GM21529 (cell line): ENCODE data around the gene MACROD2.
"Not testable (repeated sequence)": the region's sequence is repeated elsewhere in the genome, so short reads cannot be mapped to it uniquely, and the experiment has no call there.

Experiments used
- ATAC-seq: cut with Tn5 transposase; IDR thresholded peaks from one replicate; pipeline ENCODE4 v1.9.1; 2021; ENCODE audit not compliant: unreplicated experiment

Gene MACROD2

GRCh38 chr20:15119852-15120487 lies 1124.7 kb downstream of the MACROD2 start:
- ATAC-seq = no peak

GRCh38 chr20:15122613-15123012 lies 1127.3 kb downstream of the MACROD2 start:
- ATAC-seq = no peak

- no peak for ATAC-seq
These were observed 1135.9 kb downstream of the MACROD2 start for GRCh38 chr20:15131176-15131575.

- no peak for ATAC-seq
These were observed 1143.3 kb downstream of the MACROD2 start for GRCh38 chr20:15138548-15139126.

- ATAC-seq = no peak
These were observed 1144.2 kb downstream of the MACROD2 start for GRCh38 chr20:15139522-15139921.

GRCh38 chr20:15140286-15140685 lies 1145.0 kb downstream of the MACROD2 start:
- ATAC-seq = no peak

GRCh38 chr20:15140940-15141339 lies 1145.6 kb downstream of the MACROD2 start:
- not testable (repeated sequence) for ATAC-seq

- no peak for ATAC-seq
These were observed 1146.5 kb downstream of the MACROD2 start for GRCh38 chr20:15141861-15142260.

- no peak for ATAC-seq
These were observed 1148.2 kb downstream of the MACROD2 start for GRCh38 chr20:15143478-15143877.

- no peak for ATAC-seq
These were observed 1149.6 kb downstream of the MACROD2 start for GRCh38 chr20:15144916-15145315.

- ATAC-seq = no peak
These were observed 1151.6 kb downstream of the MACROD2 start for GRCh38 chr20:15146948-15147347.

GRCh38 chr20:15154070-15154469 lies 1158.8 kb downstream of the MACROD2 start:
- ATAC-seq = no peak

- no peak for ATAC-seq
These were observed 1160.6 kb downstream of the MACROD2 start for GRCh38 chr20:15155848-15156401.

- no peak for ATAC-seq
These were observed 1163.2 kb downstream of the MACROD2 start for GRCh38 chr20:15158533-15158932.

GRCh38 chr20:15162079-15162647 lies 1166.8 kb downstream of the MACROD2 start:
- peak; percentile 86 for ATAC-seq

- ATAC-seq = no peak
These were observed 1168.3 kb downstream of the MACROD2 start for GRCh38 chr20:15163632-15164031.

- no peak for ATAC-seq
These were observed 1169.4 kb downstream of the MACROD2 start for GRCh38 chr20:15164726-15165125.

GRCh38 chr20:15166744-15167143 lies 1171.4 kb downstream of the MACROD2 start:
- ATAC-seq = no peak

- no peak for ATAC-seq
These were observed 1175.7 kb downstream of the MACROD2 start for GRCh38 chr20:15171016-15171415.

- ATAC-seq = no peak
These were observed 1181.6 kb downstream of the MACROD2 start for GRCh38 chr20:15176929-15177328.

GRCh38 chr20:15178581-15178980 lies 1183.3 kb downstream of the MACROD2 start:
- ATAC-seq = no peak

GRCh38 chr20:15179381-15179780 lies 1184.1 kb downstream of the MACROD2 start:
- no peak for ATAC-seq
